GM06990 (cell line): Measurements from ENCODE around the gene SNAPC2.

ENCODE experiments used
- DNase-seq: peaks from one replicate; pipeline ENCODE4 v3.0.0-alpha.2; 2011; ENCODE audit not compliant: insufficient read length; ENCODE audit errors: extremely low read depth
- H3K27me3 ChIP-seq: replicated peaks from 2 replicates; pipeline ENCODE4 v1.6.0; 2011; ENCODE audit warnings: low read length; ENCODE audit not compliant: control insufficient read depth, insufficient read depth
- H3K36me3 ChIP-seq: 2 replicates; pipeline ENCODE4 v1.5.1; 2011; ENCODE audit warnings: low read length; ENCODE audit not compliant: control insufficient read depth, insufficient read depth
- H3K4me3 ChIP-seq: replicated peaks from 2 replicates; pipeline ENCODE4 v1.5.1; 2011; ENCODE audit warnings: low read depth, mild to moderate bottlenecking, control low read depth, low read length
- TF ChIP-seq, protein P1 (sequence below): IDR thresholded peaks from 2 replicates; pipeline ENCODE4 v1.5.1; 2011; ENCODE audit warnings: low read length, control low read depth, mild to moderate bottlenecking, inconsistent platforms; ENCODE audit not compliant: insufficient read depth, poor library complexity, severe bottlenecking

SNAPC2 gene

DNA sequence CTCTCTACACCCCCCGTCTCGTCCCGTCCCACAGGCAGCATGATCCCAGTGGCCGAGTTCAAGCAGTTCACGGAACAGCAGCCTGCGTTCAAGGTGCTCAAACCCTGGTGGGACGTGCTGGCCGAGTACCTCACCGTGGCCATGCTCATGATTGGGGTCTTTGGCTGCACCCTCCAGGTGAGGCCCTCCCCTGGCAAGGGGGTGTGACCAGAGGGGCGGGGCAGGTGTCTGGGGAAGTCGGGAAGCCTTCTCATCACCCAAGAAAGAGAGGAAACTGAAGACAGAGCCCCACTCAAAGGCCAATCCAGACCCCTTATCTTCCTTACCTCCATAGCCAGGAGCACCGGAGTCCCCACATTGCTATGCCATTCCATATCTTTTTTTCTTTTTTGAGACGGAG is 24.6 kb upstream of the SNAPC2 start:
- H3K4me3 ChIP-seq, result no peak overlapping the region
- H3K27me3 ChIP-seq, result no peaks in the 10 kb centered on the region
- DNase-seq, result no peak
- H3K36me3 ChIP-seq, result no peaks in the 10 kb centered on the region
- TF ChIP-seq, protein P1, sequence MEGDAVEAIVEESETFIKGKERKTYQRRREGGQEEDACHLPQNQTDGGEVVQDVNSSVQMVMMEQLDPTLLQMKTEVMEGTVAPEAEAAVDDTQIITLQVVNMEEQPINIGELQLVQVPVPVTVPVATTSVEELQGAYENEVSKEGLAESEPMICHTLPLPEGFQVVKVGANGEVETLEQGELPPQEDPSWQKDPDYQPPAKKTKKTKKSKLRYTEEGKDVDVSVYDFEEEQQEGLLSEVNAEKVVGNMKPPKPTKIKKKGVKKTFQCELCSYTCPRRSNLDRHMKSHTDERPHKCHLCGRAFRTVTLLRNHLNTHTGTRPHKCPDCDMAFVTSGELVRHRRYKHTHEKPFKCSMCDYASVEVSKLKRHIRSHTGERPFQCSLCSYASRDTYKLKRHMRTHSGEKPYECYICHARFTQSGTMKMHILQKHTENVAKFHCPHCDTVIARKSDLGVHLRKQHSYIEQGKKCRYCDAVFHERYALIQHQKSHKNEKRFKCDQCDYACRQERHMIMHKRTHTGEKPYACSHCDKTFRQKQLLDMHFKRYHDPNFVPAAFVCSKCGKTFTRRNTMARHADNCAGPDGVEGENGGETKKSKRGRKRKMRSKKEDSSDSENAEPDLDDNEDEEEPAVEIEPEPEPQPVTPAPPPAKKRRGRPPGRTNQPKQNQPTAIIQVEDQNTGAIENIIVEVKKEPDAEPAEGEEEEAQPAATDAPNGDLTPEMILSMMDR, result no peak

DNA sequence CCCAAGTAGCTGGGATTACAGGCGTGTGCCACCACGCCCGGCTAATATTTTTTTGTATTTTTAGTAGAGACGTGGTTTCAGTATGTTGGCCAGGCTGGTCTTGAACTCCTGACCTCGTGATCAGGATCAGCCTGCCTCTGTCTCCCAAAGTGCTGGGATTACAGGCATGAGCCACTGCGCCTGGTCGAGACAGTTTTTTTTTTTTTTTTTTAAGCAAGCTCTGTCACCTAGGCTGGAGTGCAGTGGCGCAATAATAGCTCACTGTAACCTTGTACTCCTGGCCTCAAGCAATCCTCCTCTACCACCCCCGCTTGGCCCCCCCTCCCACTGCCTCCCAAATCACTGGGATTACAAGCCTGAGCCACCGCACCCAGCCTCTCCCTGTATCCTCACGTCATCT is 22.8 kb upstream of the SNAPC2 start:
- Histone ChIP-seq H3K27me3 (no peaks in the 10 kb centered on the region), H3K36me3 (no peaks in the 10 kb centered on the region), H3K4me3 (no peak overlapping the region)
- TF ChIP-seq, protein P1, result no peak
- DNase-seq, result no peak

DNA sequence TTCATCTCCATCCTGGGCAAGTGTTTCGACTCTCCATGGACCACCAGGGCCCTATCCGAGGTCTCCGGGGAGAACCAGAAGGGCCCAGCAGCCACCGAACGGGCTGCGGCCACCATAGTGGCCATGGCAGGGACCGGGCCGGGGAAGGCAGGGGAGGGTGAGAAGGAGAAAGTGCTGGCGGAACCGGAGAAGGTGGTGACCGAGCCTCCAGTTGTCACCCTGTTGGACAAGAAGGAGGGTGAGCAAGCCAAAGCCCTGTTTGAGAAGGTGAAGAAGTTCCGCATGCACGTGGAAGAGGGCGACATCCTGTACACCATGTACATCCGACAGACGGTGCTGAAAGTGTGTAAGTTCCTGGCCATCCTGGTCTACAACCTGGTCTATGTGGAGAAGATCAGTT is 21.2 kb upstream of the SNAPC2 start:
- DNase-seq, result no peak
- no peaks in the 10 kb centered on the region for H3K27me3 ChIP-seq
- H3K4me3 ChIP-seq, result no peak overlapping the region
- no peaks in the 10 kb centered on the region for H3K36me3 ChIP-seq
- TF ChIP-seq, protein P1, result no peak

DNA sequence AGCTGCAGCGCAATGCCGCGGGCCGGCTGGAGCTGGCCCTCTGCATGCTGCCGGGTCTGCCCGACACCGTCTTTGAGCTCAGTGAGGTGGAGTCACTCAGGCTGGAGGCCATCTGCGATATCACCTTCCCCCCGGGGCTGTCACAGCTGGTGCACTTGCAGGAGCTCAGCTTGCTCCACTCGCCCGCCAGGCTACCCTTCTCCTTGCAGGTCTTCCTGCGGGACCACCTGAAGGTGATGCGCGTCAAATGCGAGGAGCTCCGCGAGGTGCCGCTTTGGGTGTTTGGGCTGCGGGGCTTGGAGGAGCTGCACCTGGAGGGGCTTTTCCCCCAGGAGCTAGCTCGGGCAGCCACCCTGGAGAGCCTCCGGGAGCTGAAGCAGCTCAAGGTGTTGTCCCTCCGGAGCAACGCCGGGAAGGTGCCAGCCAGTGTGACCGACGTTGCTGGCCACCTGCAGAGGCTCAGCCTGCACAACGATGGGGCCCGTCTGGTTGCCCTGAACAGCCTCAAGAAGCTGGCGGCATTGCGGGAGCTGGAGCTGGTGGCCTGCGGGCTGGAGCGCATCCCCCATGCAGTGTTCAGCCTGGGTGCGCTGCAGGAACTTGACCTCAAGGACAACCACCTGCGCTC is 20.3 kb upstream of the SNAPC2 start:
- TF ChIP-seq, protein P1, result no peak
- Histone ChIP-seq H3K27me3 (no peaks in the 10 kb centered on the region), H3K4me3 (no peak overlapping the region), H3K36me3 (no peaks in the 10 kb centered on the region)
- DNase-seq, result no peak

DNA sequence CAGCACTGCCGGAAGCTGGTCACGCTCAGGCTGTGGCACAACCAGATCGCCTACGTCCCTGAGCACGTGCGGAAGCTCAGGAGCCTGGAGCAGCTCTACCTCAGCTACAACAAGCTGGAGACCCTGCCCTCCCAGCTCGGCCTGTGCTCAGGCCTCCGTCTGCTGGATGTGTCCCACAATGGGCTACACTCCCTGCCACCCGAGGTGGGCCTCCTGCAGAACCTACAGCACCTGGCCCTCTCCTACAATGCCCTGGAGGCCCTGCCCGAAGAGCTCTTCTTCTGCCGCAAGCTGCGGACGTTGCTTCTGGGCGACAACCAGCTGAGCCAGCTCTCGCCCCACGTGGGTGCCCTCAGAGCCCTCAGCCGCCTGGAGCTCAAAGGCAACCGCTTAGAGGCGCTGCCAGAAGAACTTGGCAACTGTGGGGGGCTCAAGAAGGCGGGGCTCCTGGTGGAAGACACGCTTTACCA is 19.7 kb upstream of the SNAPC2 start:
- Histone ChIP-seq H3K4me3 (no peak overlapping the region), H3K36me3 (no peaks in the 10 kb centered on the region), H3K27me3 (no peaks in the 10 kb centered on the region)
- TF ChIP-seq, protein P1, result no peak
- no peak for DNase-seq

DNA sequence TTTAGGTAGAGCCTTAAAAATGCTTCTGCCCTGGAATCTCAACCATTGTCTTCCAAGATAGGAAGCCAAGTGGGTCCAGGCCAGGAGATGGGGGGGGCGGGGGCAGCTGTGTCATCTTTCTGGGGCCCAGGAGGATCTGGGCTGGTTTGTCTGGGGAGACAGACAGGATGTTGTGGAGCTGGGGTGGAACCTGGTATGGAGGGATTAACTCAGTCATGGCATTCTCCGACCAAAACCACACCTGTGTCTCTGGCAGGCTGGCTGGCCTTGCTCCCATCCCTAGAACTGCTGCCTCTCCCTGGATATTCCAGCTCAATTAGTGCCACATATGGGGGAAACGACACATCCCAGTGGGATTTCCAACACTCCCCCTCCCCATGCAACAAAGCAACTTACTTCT is 19.2 kb upstream of the SNAPC2 start:
- no peaks in the 10 kb centered on the region for H3K36me3 ChIP-seq
- no peaks in the 10 kb centered on the region for H3K27me3 ChIP-seq
- DNase-seq, result no peak
- TF ChIP-seq, protein P1, result no peak
- H3K4me3 ChIP-seq, result no peak overlapping the region
